GM23338 (cell line): Measurements from ENCODE around the gene LSP1. TPM values are rescaled to one million over a fixed set of nuclear protein-coding genes. Genes with fewer than 3 reads are reported as not detected.

Experiments used
- ATAC-seq: fragments of 200-7000 bp; cut with Tn5 transposase; 3 replicates; pipeline ENCODE4 v1.9.1; 2020
- DNase-seq: peaks from one replicate; pipeline ENCODE4 v3.0.0-alpha.2; 2015; ENCODE audit warnings: low spot score
- H2AFZ ChIP-seq: fragments of 200-600 bp; sonication (generic); 2 replicates; pipeline ENCODE4 v1.8.0; 2016; ENCODE audit warnings: antibody characterized with exemption, mild to moderate bottlenecking, moderate library complexity
- H3F3A ChIP-seq: fragments of 200-600 bp; sonication (generic); replicated peaks from 2 replicates; pipeline ENCODE4 v1.8.0; 2017; ENCODE audit warnings: antibody characterized with exemption, mixed run types, low read depth
- H3K27ac ChIP-seq: fragments of 200-600 bp; sonication (generic); 2 replicates; pipeline ENCODE4 v1.6.1; 2016; ENCODE audit warnings: low read depth
- H3K27me3 ChIP-seq: fragments of 200-600 bp; sonication (generic); 2 replicates; pipeline ENCODE4 v1.8.0; 2016; ENCODE audit warnings: mild to moderate bottlenecking, mixed run types, moderate library complexity; ENCODE audit not compliant: insufficient read depth
- H3K36me3 ChIP-seq: fragments of 200-600 bp; sonication (generic); 2 replicates; pipeline ENCODE4 v1.8.0; 2016; ENCODE audit warnings: mild to moderate bottlenecking; ENCODE audit not compliant: insufficient read depth
- H3K4me1 ChIP-seq: fragments of 200-600 bp; sonication (generic); 2 replicates; pipeline ENCODE4 v1.8.0; 2016; ENCODE audit warnings: mild to moderate bottlenecking, moderate library complexity; ENCODE audit not compliant: insufficient read depth
- H3K4me2 ChIP-seq: fragments of 200-600 bp; sonication (generic); 2 replicates; pipeline ENCODE4 v1.7.1; 2017; ENCODE audit warnings: mixed run types
- H3K4me3 ChIP-seq: fragments of 200-600 bp; sonication (generic); 2 replicates; pipeline ENCODE4 v1.6.1; 2016; ENCODE audit warnings: mixed run types
- H3K79me2 ChIP-seq: fragments of 200-600 bp; sonication (generic); replicated peaks from 2 replicates; pipeline ENCODE4 v1.8.0; 2017; ENCODE audit warnings: mild to moderate bottlenecking; ENCODE audit not compliant: insufficient read depth
- H3K9me2 ChIP-seq: fragments of 200-600 bp; sonication (generic); 2 replicates; pipeline ENCODE4 v1.8.0; 2017; ENCODE audit not compliant: insufficient read depth
- H4K20me1 ChIP-seq: fragments of 200-600 bp; sonication (generic); replicated peaks from 2 replicates; pipeline ENCODE4 v1.8.0; 2017; ENCODE audit warnings: mild to moderate bottlenecking; ENCODE audit not compliant: insufficient read depth
- H3K27ac Mint-ChIP-seq: 2 replicates; pipeline ENCODE4 v1.8.0; 2020; ENCODE audit warnings: inconsistent platforms, mild to moderate bottlenecking, moderate library complexity, mixed read lengths
- H3K27me3 Mint-ChIP-seq: 3 replicates; pipeline ENCODE4 v1.8.0; 2022; ENCODE audit warnings: low read depth, mild to moderate bottlenecking, moderate library complexity, mixed read lengths, inconsistent platforms; ENCODE audit not compliant: insufficient read depth, poor library complexity
- H3K36me3 Mint-ChIP-seq: 3 replicates; pipeline ENCODE4 v1.8.0; 2021; ENCODE audit warnings: low read depth, mild to moderate bottlenecking, inconsistent platforms, moderate library complexity, mixed read lengths
- H3K4me1 Mint-ChIP-seq: 3 replicates; pipeline ENCODE4 v1.8.0; 2020; ENCODE audit warnings: mild to moderate bottlenecking, inconsistent platforms, mixed read lengths
- H3K4me3 Mint-ChIP-seq: 3 replicates; pipeline ENCODE4 v1.8.0; 2021; ENCODE audit warnings: moderate library complexity, mild to moderate bottlenecking, inconsistent platforms, mixed read lengths
- H3K9me3 Mint-ChIP-seq: 3 replicates; pipeline ENCODE4 v1.8.0; 2020; ENCODE audit warnings: moderate library complexity, mild to moderate bottlenecking, inconsistent platforms, mixed read lengths
- CREB1 ChIP-seq: fragments of 250-450 bp; sonication (Bioruptor Pico); IDR thresholded peaks from 2 replicates; pipeline ENCODE4 v1.5.0; 2020; ENCODE audit warnings: low read depth, mild to moderate bottlenecking, moderate library complexity
- CTCF ChIP-seq, 2 experiments: fragments of 200-600 bp in 1 of 2; sonication (generic) in 1 of 2; conservative IDR thresholded peaks; 2 replicates each; pipeline versions ENCODE4 v1.5.1 to v1.6.1; 2016 to 2017; ENCODE audit warnings: antibody characterized with exemption in 2 of 2, low read depth in 2 of 2, mild to moderate bottlenecking in 2 of 2, moderate library complexity in 1 of 2
- ETS1 ChIP-seq: IDR thresholded peaks from 2 replicates; pipeline ENCODE4 v1.6.1; 2016; ENCODE audit warnings: antibody characterized with exemption
- EZH2 ChIP-seq: fragments of 200-600 bp; sonication (generic); IDR thresholded peaks from one replicate; pipeline ENCODE4 v1.8.0; 2017; ENCODE audit warnings: antibody characterized with exemption, mild to moderate bottlenecking, low read depth; ENCODE audit not compliant: unreplicated experiment
- EZH2phosphoT487 ChIP-seq: fragments of 200-600 bp; sonication (generic); IDR thresholded peaks from one replicate; pipeline ENCODE4 v1.8.1; 2018; ENCODE audit warnings: antibody characterized with exemption; ENCODE audit not compliant: unreplicated experiment
- JUNB ChIP-seq: IDR thresholded peaks from one replicate; pipeline ENCODE4 v1.6.1; 2016; ENCODE audit warnings: antibody characterized with exemption; ENCODE audit not compliant: unreplicated experiment
- NANOG ChIP-seq: IDR thresholded peaks from 2 replicates; pipeline ENCODE4 v1.6.1; 2016; ENCODE audit warnings: antibody characterized with exemption, borderline replicate concordance
- POLR2AphosphoS5 ChIP-seq: IDR thresholded peaks from 2 replicates; pipeline ENCODE4 v1.6.1; 2016; ENCODE audit warnings: antibody characterized with exemption, low read depth
- REST ChIP-seq: IDR thresholded peaks from one replicate; pipeline ENCODE4 v1.6.1; 2018; ENCODE audit warnings: antibody characterized with exemption; ENCODE audit not compliant: unreplicated experiment
- STAT1 ChIP-seq: IDR thresholded peaks from one replicate; pipeline ENCODE4 v1.6.1; 2016; ENCODE audit warnings: antibody characterized with exemption; ENCODE audit not compliant: unreplicated experiment
- ZNF114 ChIP-seq: fragments of 250-450 bp; sonication (Bioruptor Pico); IDR thresholded peaks from 2 replicates; pipeline ENCODE4 v1.5.0; 2020; ENCODE audit warnings: mild to moderate bottlenecking, moderate library complexity
- ZNF331 ChIP-seq: fragments of 250-450 bp; sonication (Bioruptor Pico); IDR thresholded peaks from 2 replicates; pipeline ENCODE4 v1.5.0; 2020; ENCODE audit warnings: low read depth, mild to moderate bottlenecking, moderate library complexity
- ZNF462 ChIP-seq: fragments of 250-450 bp; sonication (Bioruptor Pico); IDR thresholded peaks from 2 replicates; pipeline ENCODE4 v1.5.0; 2020; ENCODE audit warnings: mild to moderate bottlenecking, moderate library complexity
- polyA plus RNA-seq: library from polyadenylated mRNA; unstranded; fragments of >200 nt; fragmentation: Nextera tagmentation; extraction: Ambion mirVana; gene quantifications from 2 replicates; pipeline ENCODE4 v1.2.1, GENCODE V29; 2016
- total RNA-seq: library from RNA; depleted of rRNA; stranded (reverse); fragments of >200 nt; shearing (Covaris generic); gene quantifications from 2 replicates; pipeline ENCODE4 v1.2.3, GENCODE V29; 2014

The LSP1 gene
- total and polyA plus RNA-seq, 2 experiments from 2014 or later, result 0.84 TPM; not detected in 1

- H3K9me3 Mint-ChIP-seq, result no peaks in the 10 kb centered on the region
- DNase-seq, result no peak
Observed at GRCh38 chr11:1935156-1936071, 82.5 kb downstream of the LSP1 start.

More at GRCh38 chr11:1935156-1936071, 82.5 kb downstream of the LSP1 start:
- H3K36me3 ChIP-seq, result no peaks in the 10 kb centered on the region
- no peaks in the 10 kb centered on the region for H3F3A ChIP-seq
- H3K27me3 Mint-ChIP-seq, result peaks cover 17% of the 10 kb centered on the region
- H3K4me3 ChIP-seq, result no peak overlapping the region
- no peak overlapping the region for H3K27ac Mint-ChIP-seq
- no peak for ATAC-seq
- peaks cover 7% of the 10 kb centered on the region; the same call in 2 of the 3 replicates for H3K4me1 Mint-ChIP-seq
- no peaks in the 10 kb centered on the region for H3K79me2 ChIP-seq
- H2AFZ ChIP-seq, result 0 out of 2 replicates have a peak overlapping the region, but pooled peaks have one; percentile 28
- no peak overlapping the region for H3K27ac ChIP-seq
- no peaks in the 10 kb centered on the region for H3K9me2 ChIP-seq
- H4K20me1 ChIP-seq, result no peaks in the 10 kb centered on the region
- no peak overlapping the region for H3K4me2 ChIP-seq
- H3K36me3 Mint-ChIP-seq, result no peaks in the 10 kb centered on the region
- no peaks in the 10 kb centered on the region for H3K4me1 ChIP-seq
- H3K27me3 ChIP-seq, result no peaks in the 10 kb centered on the region
- no peak overlapping the region for H3K4me3 Mint-ChIP-seq
- TF ChIP-seq ZNF331, result no peak
- TF ChIP-seq ZNF114, result no peak
- no peak for TF ChIP-seq POLR2AphosphoS5
- TF ChIP-seq ETS1, result no peak
- TF ChIP-seq ZNF462, result no peak
- no peak for TF ChIP-seq NANOG
- no peak for TF ChIP-seq CTCF (conservative IDR thresholded peaks at IDR 0.05; ENCODE audit: low read depth in 2 of 2)
- no peak for TF ChIP-seq CREB1 (CRISPR knock-in tag)
- TF ChIP-seq EZH2phosphoT487, result no peak
- TF ChIP-seq REST, result no peak
- TF ChIP-seq STAT1, result no peak
- TF ChIP-seq JUNB, result no peak
- no peak for TF ChIP-seq EZH2
